T-helper 1 cell treated with Interleukin-12 subunit alpha and Interleukin-12 subunit beta and Interleukin-4 antibody, amounts not matched to agents 30 ng/mL and 1 ng/mL, for 36 hours (primary cell): Measurements from ENCODE around the gene CHMP1A. TPM values are rescaled to one million over a fixed set of nuclear protein-coding genes. Genes with fewer than 3 reads are reported as not detected.

Experiments
- intact Hi-C: fragments of 100-400 bp; cut with micrococcal nuclease; formaldehyde crosslinking; loops from one replicate; pipeline ENCODE4 v1.15.1; 2024
- total RNA-seq: library from RNA; stranded (reverse); gene quantifications from 2 replicates; pipeline ENCODE4 v1.2.3, GENCODE V29; 2022

The CHMP1A gene
- total RNA-seq, 1 donor from 2014 or later: 96.3 TPM

- intact Hi-C loops: no loop called here
Observed at GRCh38 chr16:89629827-89630610, 27.5 kb downstream of the CHMP1A start.

DNA sequence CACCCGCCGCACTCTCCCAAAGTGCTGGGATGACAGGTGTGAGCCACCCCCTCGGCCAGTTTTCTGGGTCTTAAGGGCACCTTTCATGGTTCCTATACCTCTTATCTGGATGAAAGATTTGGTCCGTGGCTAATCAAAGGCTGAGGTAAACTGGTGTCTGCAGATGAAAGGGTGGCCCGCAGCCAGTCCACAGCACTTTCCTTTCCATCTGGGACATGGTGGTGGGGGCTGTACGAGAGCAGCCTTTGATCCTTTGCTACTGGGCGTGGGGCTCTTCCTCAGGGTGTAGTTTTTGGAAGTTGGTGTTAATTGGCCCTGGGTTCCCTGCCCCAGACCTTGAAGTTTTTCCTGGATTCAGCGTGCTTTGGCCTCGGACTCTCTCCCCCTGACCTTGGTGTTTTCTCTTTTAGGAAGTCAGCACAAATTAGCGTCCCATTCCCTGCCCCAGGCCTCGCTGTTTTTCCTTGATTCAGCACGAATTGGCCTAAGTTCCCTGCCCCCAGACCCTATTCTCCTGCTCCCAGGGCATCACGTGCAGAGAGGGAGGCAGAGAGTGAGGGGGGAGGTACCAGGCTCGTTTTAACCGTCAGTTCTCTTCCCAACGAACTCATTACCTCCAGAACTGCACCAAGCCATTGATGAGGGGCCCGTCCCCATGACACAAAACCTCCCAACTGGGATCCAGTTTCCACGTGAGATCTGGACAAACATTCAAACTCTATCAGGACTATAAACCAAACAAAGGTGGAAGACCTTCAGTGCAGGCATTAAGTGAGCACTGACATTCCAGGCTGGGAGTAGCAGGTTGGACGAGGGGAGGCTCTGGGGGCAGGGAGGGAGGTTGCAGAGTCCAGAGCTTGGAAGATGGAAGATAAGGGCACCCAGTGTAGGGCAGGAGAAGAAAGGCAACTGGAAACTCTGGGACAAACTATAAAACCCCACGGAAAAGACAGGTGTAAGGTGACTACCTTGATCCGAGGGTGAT lies 32.4 kb downstream of the CHMP1A start:
- intact Hi-C loops: loop anchor here (2.0 kb wide), 1 partner anchor 30 kb away; no protein-coding TSS in a partner anchor

DNA sequence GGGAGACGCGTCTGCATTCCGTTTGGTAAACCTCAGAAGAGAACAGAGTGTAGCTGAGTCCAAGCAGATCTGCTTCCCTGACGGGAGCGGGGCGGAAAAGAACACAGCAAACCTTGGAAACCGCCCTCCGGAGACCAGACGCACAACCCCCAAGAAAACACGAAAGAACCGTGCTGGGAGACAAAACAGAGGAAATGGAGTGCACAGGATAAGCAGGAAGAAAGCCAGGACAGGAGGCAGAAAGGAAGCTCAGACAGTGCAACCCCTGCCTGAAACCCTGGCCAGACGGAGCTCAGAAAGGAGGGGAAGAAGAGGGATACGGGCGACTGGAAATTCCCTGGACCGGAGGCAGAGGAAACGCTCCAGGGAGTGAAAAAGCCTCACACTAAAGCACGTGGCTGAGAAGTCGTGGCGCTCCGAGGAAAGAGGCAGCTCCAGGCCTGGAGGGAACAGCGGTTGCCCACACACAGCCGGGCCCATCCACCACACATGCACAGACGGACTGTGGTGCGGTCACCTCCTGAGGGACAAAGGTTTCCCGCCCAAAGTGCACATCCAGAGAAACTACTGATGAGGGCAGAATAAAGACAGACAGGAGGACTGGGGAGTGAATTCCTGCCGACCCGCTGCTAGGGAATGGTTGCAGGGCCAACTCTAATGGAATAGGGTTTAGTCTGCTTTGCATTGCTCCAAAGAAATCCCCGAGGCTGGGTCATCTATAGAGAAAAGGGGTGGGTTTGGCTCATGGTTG lies 33.8 kb downstream of the CHMP1A start:
- intact Hi-C loops: loop anchor here (2.0 kb wide), 1 partner anchor 29 kb away; no protein-coding TSS in a partner anchor

DNA sequence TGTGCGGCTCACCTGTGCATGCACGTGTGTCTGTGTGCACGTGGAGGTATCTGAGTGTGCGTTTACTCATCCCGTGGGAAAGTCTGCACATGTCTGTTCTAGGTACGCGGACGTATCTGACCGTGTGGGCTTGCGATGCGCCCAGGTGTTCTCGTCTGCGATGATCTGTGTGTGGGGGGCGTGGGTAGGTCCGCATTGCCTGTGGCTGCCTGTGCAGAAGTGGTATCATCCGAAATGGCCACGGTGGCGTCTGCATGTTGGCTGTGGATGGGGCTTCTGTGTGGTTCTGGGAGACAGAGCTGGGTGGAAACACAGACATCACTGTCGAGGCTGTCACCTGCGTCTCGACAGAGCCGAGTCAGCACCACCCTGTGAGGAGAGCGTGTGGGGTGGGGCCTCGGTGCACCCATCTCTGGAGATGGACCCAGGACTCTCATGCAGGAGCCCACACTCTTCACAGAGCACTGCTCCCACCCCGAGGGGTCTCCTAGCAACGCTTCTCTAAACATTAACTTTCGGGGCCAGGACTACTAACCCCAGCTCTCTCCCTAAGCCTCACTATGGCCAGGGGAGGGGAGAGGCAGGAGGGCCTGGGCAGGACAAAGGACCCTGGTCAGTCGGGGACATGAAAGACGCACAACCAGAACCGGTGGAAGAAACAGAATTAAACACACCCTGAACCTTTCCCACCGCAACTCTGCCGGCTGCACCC lies 35.7 kb downstream of the CHMP1A start:
- intact Hi-C loops: no loop called here

GRCh38 chr16:89621136-89621697 lies 36.3 kb downstream of the CHMP1A start:
- intact Hi-C loops: no loop called here

DNA sequence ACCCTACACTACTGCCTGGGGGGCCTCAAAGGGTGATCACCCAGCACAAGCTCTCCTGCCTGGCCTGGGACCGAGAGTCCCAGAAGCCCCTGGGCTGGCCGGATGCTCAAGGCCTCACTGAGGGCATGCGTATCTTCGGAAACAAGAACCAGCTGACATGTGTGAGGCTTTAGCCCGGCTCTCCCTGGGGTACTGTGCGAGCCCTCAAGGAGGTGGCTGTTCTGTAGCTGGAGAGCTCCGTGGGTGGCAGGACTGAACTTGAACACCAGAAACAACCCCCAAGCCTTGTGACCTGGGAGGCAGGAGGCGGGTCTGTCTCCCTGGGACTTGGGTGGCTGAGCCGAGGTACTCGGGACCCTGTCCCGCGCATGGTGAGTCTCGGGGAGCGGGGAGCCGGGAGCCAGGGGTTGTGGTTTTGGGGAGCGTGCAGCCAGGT lies 37.1 kb downstream of the CHMP1A start:
- intact Hi-C loops: no loop called here

DNA sequence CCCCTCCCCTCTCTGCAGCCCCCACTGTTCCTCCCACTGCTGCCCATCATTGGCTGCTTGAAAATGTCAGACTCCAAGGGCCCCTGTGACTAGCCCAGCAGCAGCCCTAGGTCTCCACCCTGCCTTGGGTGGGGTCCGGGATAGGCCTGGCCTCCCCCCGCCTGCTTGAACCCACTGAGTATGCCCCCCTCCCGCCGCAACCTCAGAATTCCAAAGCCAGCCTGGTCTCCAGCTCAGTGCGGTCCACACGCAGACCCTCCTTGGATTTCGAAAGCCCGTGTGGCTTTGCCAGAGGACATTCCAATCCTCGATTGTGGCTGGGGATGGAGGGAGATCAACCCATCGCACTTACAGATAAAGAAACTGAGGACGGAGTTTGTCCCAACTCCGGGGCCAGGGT lies 37.7 kb downstream of the CHMP1A start:
- intact Hi-C loops: no loop called here

DNA sequence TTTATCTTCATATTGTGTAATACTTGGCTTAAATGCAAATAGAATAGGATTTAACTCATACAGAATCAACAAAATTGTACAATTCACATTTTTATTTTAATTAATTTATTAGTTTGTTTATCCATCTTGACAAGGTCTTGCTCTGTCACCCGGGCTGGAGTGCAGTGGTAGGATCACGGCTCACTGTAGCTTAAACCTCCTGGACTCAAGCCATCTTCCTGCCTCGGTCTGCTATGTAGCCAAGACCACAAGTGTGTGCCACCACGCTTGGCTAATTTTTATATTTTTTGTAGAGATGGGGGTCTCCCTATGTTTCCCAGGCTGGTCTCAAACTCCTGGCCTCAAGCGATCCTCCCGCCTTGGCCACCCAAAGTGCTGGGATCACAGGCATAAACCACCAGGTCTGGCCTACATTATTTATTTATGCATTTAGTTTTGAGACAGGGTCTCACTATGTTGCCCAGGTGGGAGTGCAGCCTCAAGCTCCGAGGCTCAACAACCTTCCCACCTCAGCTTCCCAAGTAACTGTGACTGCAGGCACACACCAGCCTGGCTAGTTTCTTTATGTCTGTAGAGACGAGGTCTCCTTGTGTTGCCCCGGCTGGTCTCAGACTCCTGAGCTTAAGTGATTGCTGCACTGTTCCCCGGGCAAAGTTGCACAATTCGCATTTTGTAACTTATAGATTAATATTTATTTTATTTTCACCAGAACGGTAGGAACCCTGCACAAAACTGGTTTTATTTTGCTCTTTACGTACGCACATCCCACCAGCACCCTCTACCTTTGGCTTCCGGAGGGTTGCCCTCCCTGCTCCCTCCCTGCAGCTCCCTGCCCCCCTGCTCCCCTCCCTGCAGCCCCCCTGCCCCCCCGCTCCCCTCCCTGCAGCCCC lies 39.2 kb downstream of the CHMP1A start:
- intact Hi-C loops: no loop called here

GRCh38 chr16:89617036-89617435 lies 40.5 kb downstream of the CHMP1A start:
- intact Hi-C loops: no loop called here

- intact Hi-C loops: no loop called here
Observed at GRCh38 chr16:89616623-89617022, 40.9 kb downstream of the CHMP1A start.

DNA sequence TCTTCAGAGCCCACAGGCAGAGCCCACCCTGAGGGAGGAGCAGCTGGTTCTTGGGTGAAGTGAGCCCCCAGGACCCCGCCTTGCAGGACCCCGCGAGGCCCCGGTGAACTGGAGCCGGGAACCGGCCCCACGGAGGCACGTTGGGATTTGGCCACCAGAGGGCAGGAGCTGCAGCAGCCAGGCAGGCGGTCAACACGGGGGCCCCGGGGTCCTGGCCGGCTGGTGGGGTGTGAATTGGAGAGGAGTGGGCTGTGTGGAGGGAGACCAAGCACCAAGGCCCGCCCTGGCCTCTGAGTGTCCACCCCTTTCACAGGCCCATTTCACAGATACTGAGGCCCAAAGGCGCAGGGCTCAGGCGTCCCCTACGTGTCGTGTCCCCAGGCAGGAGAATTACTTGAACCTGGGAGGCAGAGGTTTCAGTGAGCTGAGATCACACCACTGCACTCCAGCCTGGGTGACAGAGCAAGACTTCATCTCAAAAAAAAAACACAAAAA lies 41.9 kb downstream of the CHMP1A start:
- intact Hi-C loops: no loop called here

DNA sequence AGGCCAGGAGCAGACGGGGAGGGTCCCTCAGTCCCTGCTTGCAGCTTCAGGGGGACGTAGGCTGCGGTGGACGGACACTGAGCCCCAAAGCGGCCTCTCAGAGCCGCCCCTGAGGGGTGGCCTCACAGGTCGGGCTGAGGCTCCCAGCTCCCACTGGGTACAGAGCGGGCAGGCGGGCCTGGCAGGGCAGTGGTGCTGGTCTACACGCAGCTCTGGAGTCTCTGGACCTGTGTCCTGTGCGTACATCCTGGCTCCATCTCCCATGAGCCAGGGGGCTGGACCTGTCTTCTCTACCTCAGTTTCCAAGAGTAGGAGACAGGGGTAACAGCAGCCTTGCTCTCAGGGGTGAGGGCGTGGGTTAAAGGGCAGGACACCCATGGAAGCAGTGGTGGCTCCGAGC lies 42.3 kb downstream of the CHMP1A start:
- intact Hi-C loops: no loop called here

DNA sequence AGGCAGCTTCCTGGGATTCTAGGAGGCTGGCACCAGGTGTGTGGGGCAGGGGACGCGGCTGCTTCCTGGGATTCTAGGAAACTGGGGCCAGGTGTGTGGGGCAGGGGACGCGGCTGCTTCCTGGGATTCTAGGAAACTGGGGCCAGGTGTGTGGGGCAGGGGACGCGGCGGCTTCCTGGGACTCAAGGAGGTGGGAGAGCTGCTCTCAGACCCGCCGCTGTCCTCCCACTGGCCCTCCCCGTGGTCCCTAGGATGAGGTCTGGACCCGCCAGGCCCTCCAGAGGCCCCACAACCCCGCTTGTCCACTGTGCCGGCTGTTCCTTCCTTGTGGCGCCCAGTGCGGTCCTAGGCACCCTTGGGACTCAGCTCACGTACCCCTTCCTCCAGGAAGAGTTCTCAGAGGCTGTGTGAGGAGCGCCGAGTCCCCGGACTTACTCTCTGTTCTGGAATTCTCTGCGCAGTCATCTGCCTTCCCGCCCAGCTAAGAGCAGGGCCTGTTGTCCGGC lies 43.5 kb downstream of the CHMP1A start:
- intact Hi-C loops: no loop called here

GRCh38 chr16:89613231-89613953 lies 44.1 kb downstream of the CHMP1A start, which contains the start of gene DPEP1:
Gene DPEP1, plus strand, starts transcription at chr16:89613642. Its CDS starts 16,769 bp downstream, at chr16:89630411.
- intact Hi-C loops: no loop called here

DNA sequence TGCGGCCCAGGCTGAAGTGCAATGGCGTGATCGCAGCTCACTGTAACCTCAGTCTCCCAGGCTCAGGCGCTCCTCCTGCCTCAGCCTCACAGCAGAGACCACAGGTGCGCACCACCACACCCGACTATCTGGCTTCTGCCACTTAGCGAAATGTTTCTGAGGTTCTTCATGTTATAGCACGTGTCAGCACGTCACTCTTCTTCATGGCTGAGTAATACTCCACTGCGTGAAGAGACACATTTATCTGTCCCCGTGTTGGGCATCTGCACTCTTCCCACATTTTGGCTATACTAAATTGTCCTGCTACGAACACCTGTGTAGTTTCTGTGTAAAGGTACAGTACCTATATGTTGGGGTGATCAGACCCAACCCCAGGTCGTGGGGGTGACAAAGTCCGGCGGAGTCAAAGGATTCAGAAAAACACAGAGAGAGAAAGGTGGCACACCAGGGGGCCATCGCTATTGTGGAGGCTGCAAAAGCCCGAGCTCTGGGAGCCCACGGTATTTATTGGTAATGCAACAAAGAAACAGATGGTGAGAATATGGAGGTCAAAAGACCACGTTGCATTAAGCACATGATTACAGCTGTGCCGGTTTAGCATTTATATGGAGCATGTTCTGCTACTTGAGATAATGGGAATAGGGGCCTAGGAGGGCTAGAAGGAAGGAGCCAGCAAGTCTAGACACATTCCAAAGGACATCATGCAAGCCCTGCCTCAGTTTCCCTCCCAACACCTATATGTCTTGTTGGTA lies 44.9 kb downstream of the CHMP1A start:
- intact Hi-C loops: no loop called here

DNA sequence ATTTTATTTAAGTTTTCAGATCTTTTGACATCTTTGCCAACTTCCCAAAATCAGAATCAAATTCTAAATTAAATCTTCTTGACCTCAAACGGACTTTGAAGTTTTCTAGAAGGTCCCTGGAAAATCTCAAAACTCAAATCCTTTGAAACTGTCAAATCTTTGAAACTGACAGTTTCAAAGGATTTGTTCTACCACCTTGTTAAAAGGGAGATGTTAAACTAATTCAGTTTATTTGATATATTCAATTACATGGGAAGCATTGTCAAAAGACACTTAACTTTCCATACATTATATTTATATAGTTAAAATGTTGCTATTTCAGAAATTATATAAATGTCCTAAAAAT lies 47.4 kb downstream of the CHMP1A start:
- intact Hi-C loops: no loop called here

- intact Hi-C loops: no loop called here
Observed at GRCh38 chr16:89607937-89608740, 49.4 kb downstream of the CHMP1A start.
